Ovary (tissue), 9 donors: Measurements from ENCODE around the gene SLC35D3. TPM values are rescaled to one million over a fixed set of nuclear protein-coding genes. Genes with fewer than 3 reads are reported as not detected.
"Not testable (repeated sequence)": the region's sequence is repeated elsewhere in the genome, so short reads cannot be mapped to it uniquely, and the experiment has no call there.

Source experiments
- DNase-seq, 5 donors: peaks; one replicate each; pipeline ENCODE4 v3.0.0-alpha.2; 2019 to 2020
- H3K27ac ChIP-seq, 2 donors: fragments of 200-600 bp; one replicate each; pipeline versions ENCODE4 v1.5.1 to v1.8.0; 2019 to 2022
- H3K27me3 ChIP-seq: fragments of 200-600 bp; one replicate; pipeline ENCODE4 v1.8.0; 2022
- H3K36me3 ChIP-seq: fragments of 200-600 bp; sonication (generic); one replicate; pipeline ENCODE4 v1.5.1; 2019
- H3K4me1 ChIP-seq: one replicate; pipeline ENCODE4 v1.8.1; 2013; ENCODE audit warnings: mild to moderate bottlenecking, moderate library complexity; ENCODE audit not compliant: insufficient read depth
- H3K4me3 ChIP-seq: fragments of 200-600 bp; sonication (generic); one replicate; pipeline ENCODE4 v1.5.1; 2017
- H3K9me3 ChIP-seq, 2 donors: fragments of 200-600 bp in 1 of 2; sonication (generic) in 1 of 2; one replicate each; pipeline versions ENCODE4 v1.5.1 to v1.8.1; 2013 to 2019; ENCODE audit warnings: mild to moderate bottlenecking in 1 of 2, moderate library complexity in 1 of 2
- EP300 ChIP-seq: sonication (generic); formaldehyde crosslinking; IDR thresholded peaks from one replicate; pipeline ENCODE4 v1.6.1; 2017; ENCODE audit warnings: antibody characterized with exemption
- POLR2A ChIP-seq: fragments of 450-650 bp; IDR thresholded peaks from one replicate; pipeline ENCODE4 v1.6.1; 2017; ENCODE audit warnings: antibody characterized with exemption, mild to moderate bottlenecking, moderate library complexity
- WGBS, 3 donors: extraction: QIAGEN DNeasy Blood & Tissue Kit in 1 of 3; methylation state at CpG; one replicate each; pipeline versions ENCODE4 v1.1.5 to v1.1.7; 2013 to 2017; 5-methylcytosine and 5-hydroxymethylcytosine counted together
- intact Hi-C, 4 donors: fragments of 100-400 bp; cut with DNase I; formaldehyde crosslinking; loops; one replicate each; pipeline versions ENCODE4 v1.11.0 to v1.15.1; 2022 to 2023
- polyA plus RNA-seq, 2 donors: library from polyadenylated mRNA; stranded (reverse); fragments of 200-250 nt in 1 of 2; fragments of 350-450 nt in 1 of 2; fragmentation: Illumina TruSeq in 1 of 2; extraction: RNeasy Lipid Tissue Mini Kit (QIAGEN cat#74804) in 1 of 2; gene quantifications; one replicate each; pipeline ENCODE4 v1.2.3, GENCODE V29; 2013 to 2014
- total RNA-seq, 7 donors: library from RNA; depleted of rRNA in 2 of 7; stranded (reverse); fragments of >200 nt in 2 of 7; fragmentation: NEBNext Ultra II Directional in 3 of 7; extraction: Animal tissue kit (Norgen Biotek cat#: 25700) in 3 of 7; gene quantifications; one replicate each; pipeline versions ENCODE4 v1.1.0 to v1.2.4, GENCODE V29; 2016 to 2023
- TF ChIP-seq, protein P1 (sequence below), 3 donors: fragments of 450-650 bp in 2 of 3; fragments of 200-600 bp in 1 of 3; IDR thresholded peaks; one replicate each; pipeline versions ENCODE4 v1.5.1 to v1.8.0; 2016 to 2022; ENCODE audit warnings: antibody characterized with exemption in 3 of 3, mild to moderate bottlenecking in 1 of 3
- donor health status: DM: no; HTN: no; CAD: no; lungs with moderate emphysema.
- donor health status: DM: no; HTN: no; CAD: no.
- donor health status: Bipolar disorder and iron deficiency.
- donor health status: DM: yes; HTN: yes; CAD: no.
- donor health status: DM: no; HTN: no; CAD: no.
- donor health status: DM: yes; HTN: yes; CAD: no.

The SLC35D3 gene
- total and polyA plus RNA-seq, 9 donors = 0.02 TPM; not detected in 8

DNA sequence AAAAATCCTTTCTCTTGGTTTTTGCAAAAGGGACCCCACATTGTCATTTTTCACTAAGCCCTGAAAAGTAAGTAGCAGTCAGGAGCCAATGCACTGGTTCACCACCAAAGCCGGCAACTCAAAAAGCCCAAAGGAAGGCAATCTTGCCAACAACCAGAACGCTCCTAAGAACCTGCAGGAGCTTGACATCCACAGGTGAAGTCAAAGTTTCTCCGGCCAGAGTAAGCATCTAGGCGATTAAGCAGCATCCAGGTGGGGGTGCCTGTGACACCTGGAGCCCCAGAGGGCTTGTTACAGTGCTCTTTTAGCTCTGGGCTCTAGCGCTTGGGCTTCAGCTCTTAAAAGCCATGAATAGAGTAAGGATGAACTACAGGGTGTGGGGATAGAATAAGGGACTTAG is 36.1 kb downstream of the SLC35D3 start:
- DNase-seq = no peak
- no peaks in the 10 kb centered on the region for H3K4me1 ChIP-seq
- H3K27ac ChIP-seq = no peak overlapping the region
- TF ChIP-seq POLR2A = no peak
- TF ChIP-seq, protein P1, sequence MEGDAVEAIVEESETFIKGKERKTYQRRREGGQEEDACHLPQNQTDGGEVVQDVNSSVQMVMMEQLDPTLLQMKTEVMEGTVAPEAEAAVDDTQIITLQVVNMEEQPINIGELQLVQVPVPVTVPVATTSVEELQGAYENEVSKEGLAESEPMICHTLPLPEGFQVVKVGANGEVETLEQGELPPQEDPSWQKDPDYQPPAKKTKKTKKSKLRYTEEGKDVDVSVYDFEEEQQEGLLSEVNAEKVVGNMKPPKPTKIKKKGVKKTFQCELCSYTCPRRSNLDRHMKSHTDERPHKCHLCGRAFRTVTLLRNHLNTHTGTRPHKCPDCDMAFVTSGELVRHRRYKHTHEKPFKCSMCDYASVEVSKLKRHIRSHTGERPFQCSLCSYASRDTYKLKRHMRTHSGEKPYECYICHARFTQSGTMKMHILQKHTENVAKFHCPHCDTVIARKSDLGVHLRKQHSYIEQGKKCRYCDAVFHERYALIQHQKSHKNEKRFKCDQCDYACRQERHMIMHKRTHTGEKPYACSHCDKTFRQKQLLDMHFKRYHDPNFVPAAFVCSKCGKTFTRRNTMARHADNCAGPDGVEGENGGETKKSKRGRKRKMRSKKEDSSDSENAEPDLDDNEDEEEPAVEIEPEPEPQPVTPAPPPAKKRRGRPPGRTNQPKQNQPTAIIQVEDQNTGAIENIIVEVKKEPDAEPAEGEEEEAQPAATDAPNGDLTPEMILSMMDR (IDR thresholded peaks at IDR 0.05) = no peak
- TF ChIP-seq EP300 = no peak
- no peaks in the 10 kb centered on the region for H3K36me3 ChIP-seq
- WGBS, 3 donors = 88 to 93% (median 89%) methylated on average over 5 of the region's 5 CpGs
- no peak overlapping the region for H3K4me3 ChIP-seq
- intact Hi-C loops = no loop called here
- no peaks in the 10 kb centered on the region for H3K27me3 ChIP-seq
- no peaks in the 10 kb centered on the region for H3K9me3 ChIP-seq

DNA sequence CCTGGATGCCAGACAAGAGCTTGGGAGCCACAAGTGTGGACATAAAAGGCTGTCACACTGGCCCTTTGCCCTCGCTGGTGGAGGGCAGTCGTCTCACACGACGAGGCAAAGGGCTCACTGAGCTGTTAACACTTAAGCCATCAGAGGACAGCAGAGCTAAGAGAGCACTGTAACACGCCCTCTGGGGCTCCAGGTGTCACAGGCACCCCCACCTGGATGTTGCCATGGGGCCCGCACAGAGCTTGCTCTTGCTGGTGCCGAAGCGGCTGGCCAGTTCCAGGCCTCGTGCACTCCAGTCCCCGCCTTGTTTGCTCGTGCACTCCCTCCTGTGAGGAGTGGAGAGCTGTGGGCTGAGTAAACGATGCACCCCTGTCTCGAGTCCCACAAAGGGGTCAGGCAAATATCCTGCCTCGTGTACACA is 37.4 kb downstream of the SLC35D3 start:
- intact Hi-C loops = no loop called here
- Histone ChIP-seq H3K27me3 (no peaks in the 10 kb centered on the region), H3K4me1 (no peaks in the 10 kb centered on the region), H3K9me3 (no peaks in the 10 kb centered on the region), H3K27ac (no peak overlapping the region), H3K4me3 (no peak overlapping the region), H3K36me3 (no peaks in the 10 kb centered on the region)
- WGBS, 3 donors = 57 to 62% (median 60%) methylated on average over 14 of the region's 14 CpGs
- TF ChIP-seq EP300 (no peak), POLR2A (no peak)
- no peak for DNase-seq

DNA sequence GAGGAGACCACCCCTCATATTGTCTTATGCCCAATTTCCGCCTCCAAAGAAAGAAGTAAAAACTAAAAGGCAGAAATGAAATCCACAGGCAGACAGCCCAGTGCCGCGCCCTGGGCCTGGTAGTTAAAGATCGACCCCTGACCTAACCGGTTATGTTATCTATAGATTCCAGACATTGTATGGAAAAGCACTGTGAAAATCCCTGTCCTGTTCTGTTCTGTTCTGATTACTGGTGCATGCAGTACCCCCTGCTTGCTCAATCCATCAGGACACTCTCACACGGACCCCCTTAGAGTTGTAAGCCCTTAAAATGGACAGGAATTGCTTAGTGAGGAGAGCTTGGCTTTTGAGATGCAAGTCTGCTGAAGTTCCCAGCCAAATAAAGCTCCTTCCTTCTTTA is 37.8 kb downstream of the SLC35D3 start:
- not testable (repeated sequence) for H3K27me3 ChIP-seq, H3K4me1 ChIP-seq, DNase-seq, H3K27ac ChIP-seq, H3K9me3 ChIP-seq, H3K36me3 ChIP-seq, H3K4me3 ChIP-seq
- 91 to 92% (median 91%) methylated on average over 6 of the region's 6 CpGs for WGBS, 3 donors
- intact Hi-C loops = loop anchor here in 1 of 4 donors (5.0 kb wide), 1 partner anchor 1472 kb away; no protein-coding TSS in a partner anchor

DNA sequence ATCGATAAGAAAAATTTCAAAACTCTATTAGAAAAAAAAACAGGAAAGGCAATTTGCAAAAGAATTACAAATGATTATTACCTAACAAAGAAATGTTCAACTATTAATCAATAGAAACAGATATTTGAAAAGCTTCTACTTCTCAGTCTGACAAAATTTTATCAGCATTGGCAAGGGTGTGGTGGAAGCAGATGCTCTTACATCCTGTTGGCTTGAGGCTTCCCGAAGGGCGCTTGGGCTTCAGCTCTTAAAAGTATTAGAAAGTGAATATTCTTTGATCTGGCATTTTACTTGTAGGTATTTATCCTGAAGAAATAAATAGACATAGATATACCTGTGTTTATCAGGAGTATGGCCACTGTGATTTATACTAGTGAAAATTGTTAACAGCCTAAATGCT is 38.7 kb downstream of the SLC35D3 start:
- no peaks in the 10 kb centered on the region for H3K4me1 ChIP-seq
- no peaks in the 10 kb centered on the region for H3K36me3 ChIP-seq
- WGBS, 3 donors = 67 to 72% (median 69%) methylated on average over 3 of the region's 3 CpGs
- H3K27ac ChIP-seq = no peak overlapping the region
- H3K4me3 ChIP-seq = no peak overlapping the region
- H3K27me3 ChIP-seq = no peaks in the 10 kb centered on the region
- H3K9me3 ChIP-seq = no peaks in the 10 kb centered on the region
- TF ChIP-seq, protein P1 (IDR thresholded peaks at IDR 0.05) = no peak
- TF ChIP-seq POLR2A (no peak), EP300 (no peak)
- no peak for DNase-seq
- intact Hi-C loops = loop anchor here in 1 of 4 donors (5.0 kb wide), 1 partner anchor 1472 kb away; no protein-coding TSS in a partner anchor

DNA sequence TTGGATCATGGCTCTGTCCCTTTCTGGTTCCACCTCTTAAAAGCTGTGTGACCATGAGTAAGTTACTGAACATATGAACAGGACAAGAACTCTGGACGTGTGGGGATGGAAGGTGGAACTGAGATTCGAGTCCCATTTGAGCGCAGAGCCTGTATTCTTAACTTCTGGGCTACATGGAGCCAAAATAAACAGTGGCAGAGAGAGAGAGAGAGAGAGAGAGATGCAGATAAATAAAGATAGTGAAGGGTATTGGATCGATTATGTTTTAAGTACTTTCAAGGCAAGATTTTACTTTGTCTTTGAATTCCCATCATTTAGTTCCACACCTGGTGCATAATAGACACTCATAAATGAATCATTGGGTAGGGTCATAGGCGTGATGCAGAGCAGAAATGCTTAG is 39.7 kb downstream of the SLC35D3 start:
- H3K27me3 ChIP-seq = no peaks in the 10 kb centered on the region
- TF ChIP-seq POLR2A = no peak
- TF ChIP-seq, protein P1 (IDR thresholded peaks at IDR 0.05) = no peak
- no peak for TF ChIP-seq EP300
- 81 to 83% (median 83%) methylated on average over 5 of the region's 5 CpGs for WGBS, 3 donors
- H3K27ac ChIP-seq = no peak overlapping the region
- H3K4me1 ChIP-seq = no peaks in the 10 kb centered on the region
- no peak for DNase-seq
- intact Hi-C loops = loop anchor here in 1 of 4 donors (5.0 kb wide), 1 partner anchor 1470 kb away; no protein-coding TSS in a partner anchor
- H3K36me3 ChIP-seq = no peaks in the 10 kb centered on the region
- no peak overlapping the region for H3K4me3 ChIP-seq
- H3K9me3 ChIP-seq = no peaks in the 10 kb centered on the region
